Activated naive CD8-positive, alpha-beta T cell treated with anti-CD3 and anti-CD28 coated beads, Interleukin-2, amount 50 U/mL, for 24 hours (primary cell): ENCODE results near the gene PDIK1L.

Experiments used
- ATAC-seq: fragments of 150-1000 bp; cut with Tn5 transposase; one replicate; pipeline ENCODE4 v1.10.0; 2021
- DNase-seq: peaks from one replicate; pipeline ENCODE4 v3.0.0; 2021
- H3K27ac Mint-ChIP-seq: one replicate; pipeline ENCODE4 v1.8.0; 2021; ENCODE audit warnings: mild to moderate bottlenecking, mixed read lengths
- H3K27me3 Mint-ChIP-seq: one replicate; pipeline ENCODE4 v1.8.0; 2021; ENCODE audit warnings: mixed read lengths
- H3K36me3 Mint-ChIP-seq: one replicate; pipeline ENCODE4 v1.8.0; 2021; ENCODE audit warnings: low read depth, mixed read lengths
- H3K4me1 Mint-ChIP-seq: one replicate; pipeline ENCODE4 v1.8.0; 2021; ENCODE audit warnings: mixed read lengths
- H3K4me3 Mint-ChIP-seq: one replicate; pipeline ENCODE4 v1.8.0; 2021; ENCODE audit warnings: mild to moderate bottlenecking, moderate library complexity, mixed read lengths
- H3K9me3 Mint-ChIP-seq: one replicate; pipeline ENCODE4 v1.8.0; 2021; ENCODE audit warnings: mixed read lengths

Gene PDIK1L

GRCh38 chr1:26111530-26112406 is at the start of gene PDIK1L:
Gene PDIK1L (plus strand): TSS chr1:26111824. CDS start chr1:26114309, 2,485 bp downstream.
- peak; percentile 85 for ATAC-seq
- peak within 1 kb of the TSS; percentile 92 for H3K27ac Mint-ChIP-seq

GRCh38 chr1:26064553-26064952 is 47.1 kb upstream of the PDIK1L start:
- ATAC-seq, result no peak
- Mint-ChIP-seq H3K9me3 (no peaks in the 10 kb centered on the region), H3K4me3 (no peak overlapping the region), H3K27ac (no peak overlapping the region), H3K36me3 (no peaks in the 10 kb centered on the region), H3K4me1 (no peaks in the 10 kb centered on the region), H3K27me3 (peaks cover 7% of the 10 kb centered on the region)
- DNase-seq, result no peak

More at GRCh38 chr1:26111530-26112406, at the start of gene PDIK1L:
- peaks cover 23% of the 10 kb centered on the region for H3K4me1 Mint-ChIP-seq
- no peaks in the 10 kb centered on the region for H3K27me3 Mint-ChIP-seq
- DNase-seq, result peak; percentile 97
- peak within 1 kb of the TSS; percentile 85 for H3K4me3 Mint-ChIP-seq
- H3K9me3 Mint-ChIP-seq, result no peaks in the 10 kb centered on the region
- H3K36me3 Mint-ChIP-seq, result peaks cover 7% of the 10 kb centered on the region

- no peaks in the 10 kb centered on the region for H3K36me3 Mint-ChIP-seq
These were observed 45.5 kb upstream of the PDIK1L start for GRCh38 chr1:26066160-26066559.

GRCh38 chr1:26066857-26067256 is 44.8 kb upstream of the PDIK1L start:
- Mint-ChIP-seq H3K27me3 (peaks cover 10% of the 10 kb centered on the region), H3K4me3 (no peak overlapping the region), H3K9me3 (no peaks in the 10 kb centered on the region), H3K36me3 (no peaks in the 10 kb centered on the region), H3K27ac (no peak overlapping the region), H3K4me1 (no peaks in the 10 kb centered on the region)
- ATAC-seq (no peak), DNase-seq (no peak)

More at GRCh38 chr1:26066160-26066559, 45.5 kb upstream of the PDIK1L start:
- ATAC-seq (no peak), DNase-seq (no peak)
- Mint-ChIP-seq H3K4me3 (no peak overlapping the region), H3K9me3 (no peaks in the 10 kb centered on the region), H3K27ac (no peak overlapping the region), H3K4me1 (no peaks in the 10 kb centered on the region), H3K27me3 (peaks cover 10% of the 10 kb centered on the region)

- no peak for DNase-seq
- no peak for ATAC-seq
- Mint-ChIP-seq H3K4me3 (no peak within 1 kb of the TSS), H3K36me3 (no peaks in the 10 kb centered on the region), H3K9me3 (no peaks in the 10 kb centered on the region), H3K27ac (no peak within 1 kb of the TSS), H3K4me1 (no peaks in the 10 kb centered on the region), H3K27me3 (peaks cover 15% of the 10 kb centered on the region)
These were observed 44.2 kb upstream of the PDIK1L start, which contains the start of gene TRIM63 for GRCh38 chr1:26067432-26067911. Gene TRIM63 (minus strand): TSS chr1:26067630. CDS start chr1:26067494, 136 bp downstream.

- H3K36me3 Mint-ChIP-seq, result no peaks in the 10 kb centered on the region
- DNase-seq (no peak), ATAC-seq (no peak)
- no peak overlapping the region for H3K4me3 Mint-ChIP-seq
- H3K27me3 Mint-ChIP-seq, result peaks cover 15% of the 10 kb centered on the region
- H3K4me1 Mint-ChIP-seq, result no peaks in the 10 kb centered on the region
- H3K9me3 Mint-ChIP-seq, result no peaks in the 10 kb centered on the region
- H3K27ac Mint-ChIP-seq, result no peak overlapping the region
These were observed 41.7 kb upstream of the PDIK1L start for GRCh38 chr1:26069941-26070295.

- H3K36me3 Mint-ChIP-seq, result no peaks in the 10 kb centered on the region
- no peaks in the 10 kb centered on the region for H3K4me1 Mint-ChIP-seq
- DNase-seq (no peak), ATAC-seq (peak; percentile 7)
- H3K27ac Mint-ChIP-seq, result no peak overlapping the region
- H3K27me3 Mint-ChIP-seq, result peaks cover 15% of the 10 kb centered on the region
- H3K4me3 Mint-ChIP-seq, result no peak overlapping the region
- H3K9me3 Mint-ChIP-seq, result no peaks in the 10 kb centered on the region
These were observed 41.2 kb upstream of the PDIK1L start for GRCh38 chr1:26070296-26070962.

- Mint-ChIP-seq H3K4me1 (no peaks in the 10 kb centered on the region), H3K9me3 (no peaks in the 10 kb centered on the region), H3K36me3 (no peaks in the 10 kb centered on the region), H3K27ac (no peak overlapping the region), H3K27me3 (peaks cover 15% of the 10 kb centered on the region), H3K4me3 (no peak overlapping the region)
- DNase-seq (no peak), ATAC-seq (no peak)
These were observed 40.7 kb upstream of the PDIK1L start for GRCh38 chr1:26070963-26071342.

- no peak overlapping the region for H3K27ac Mint-ChIP-seq
- ATAC-seq (no peak), DNase-seq (no peak)
- H3K4me1 Mint-ChIP-seq, result no peaks in the 10 kb centered on the region
- H3K27me3 Mint-ChIP-seq, result peaks cover 18% of the 10 kb centered on the region
- no peaks in the 10 kb centered on the region for H3K36me3 Mint-ChIP-seq
- H3K4me3 Mint-ChIP-seq, result no peak overlapping the region
- no peaks in the 10 kb centered on the region for H3K9me3 Mint-ChIP-seq
These were observed 39.3 kb upstream of the PDIK1L start for GRCh38 chr1:26072305-26072704.

GRCh38 chr1:26075421-26076144 is 36.0 kb upstream of the PDIK1L start:
- H3K4me3 Mint-ChIP-seq, result no peak overlapping the region
- no peaks in the 10 kb centered on the region for H3K9me3 Mint-ChIP-seq
- no peaks in the 10 kb centered on the region for H3K4me1 Mint-ChIP-seq
- DNase-seq (no peak), ATAC-seq (no peak)
- no peak overlapping the region for H3K27ac Mint-ChIP-seq
- H3K27me3 Mint-ChIP-seq, result peaks cover 9% of the 10 kb centered on the region
- H3K36me3 Mint-ChIP-seq, result no peaks in the 10 kb centered on the region

GRCh38 chr1:26077524-26077923 is 34.1 kb upstream of the PDIK1L start:
- Mint-ChIP-seq H3K4me3 (no peak overlapping the region), H3K36me3 (no peaks in the 10 kb centered on the region), H3K27ac (no peak overlapping the region), H3K4me1 (no peaks in the 10 kb centered on the region), H3K9me3 (no peaks in the 10 kb centered on the region), H3K27me3 (peaks cover 4% of the 10 kb centered on the region)
- DNase-seq (no peak), ATAC-seq (no peak)

- Mint-ChIP-seq H3K4me1 (no peaks in the 10 kb centered on the region), H3K27ac (no peak overlapping the region), H3K9me3 (no peaks in the 10 kb centered on the region), H3K4me3 (no peak overlapping the region), H3K36me3 (no peaks in the 10 kb centered on the region), H3K27me3 (peaks cover 6% of the 10 kb centered on the region)
- no peak for ATAC-seq
- no peak for DNase-seq
These were observed 33.1 kb upstream of the PDIK1L start for GRCh38 chr1:26078286-26079177.

- Mint-ChIP-seq H3K27ac (no peak overlapping the region), H3K27me3 (peaks cover 6% of the 10 kb centered on the region), H3K36me3 (no peaks in the 10 kb centered on the region), H3K4me3 (no peak overlapping the region), H3K4me1 (no peaks in the 10 kb centered on the region), H3K9me3 (no peaks in the 10 kb centered on the region)
- DNase-seq (no peak), ATAC-seq (no peak)
These were observed 32.5 kb upstream of the PDIK1L start for GRCh38 chr1:26079178-26079563.
